Jurkat, Clone E6-1 (cell line): ENCODE measurements around the gene CLEC16A.

ENCODE experiments used
- DNase-seq: peaks from one replicate; pipeline ENCODE4 v3.0.0-alpha.2; 2011; ENCODE audit warnings: low read depth, low spot score
- H3K4me3 ChIP-seq: 2 replicates; pipeline ENCODE4 v1.5.1; 2011; ENCODE audit warnings: mild to moderate bottlenecking, low read length, control low read depth, moderate library complexity

Gene CLEC16A

GRCh38 chr16:11150190-11150589, 205.8 kb downstream of the CLEC16A start:
- no peak overlapping the region for H3K4me3 ChIP-seq
- DNase-seq: no peak

DNA sequence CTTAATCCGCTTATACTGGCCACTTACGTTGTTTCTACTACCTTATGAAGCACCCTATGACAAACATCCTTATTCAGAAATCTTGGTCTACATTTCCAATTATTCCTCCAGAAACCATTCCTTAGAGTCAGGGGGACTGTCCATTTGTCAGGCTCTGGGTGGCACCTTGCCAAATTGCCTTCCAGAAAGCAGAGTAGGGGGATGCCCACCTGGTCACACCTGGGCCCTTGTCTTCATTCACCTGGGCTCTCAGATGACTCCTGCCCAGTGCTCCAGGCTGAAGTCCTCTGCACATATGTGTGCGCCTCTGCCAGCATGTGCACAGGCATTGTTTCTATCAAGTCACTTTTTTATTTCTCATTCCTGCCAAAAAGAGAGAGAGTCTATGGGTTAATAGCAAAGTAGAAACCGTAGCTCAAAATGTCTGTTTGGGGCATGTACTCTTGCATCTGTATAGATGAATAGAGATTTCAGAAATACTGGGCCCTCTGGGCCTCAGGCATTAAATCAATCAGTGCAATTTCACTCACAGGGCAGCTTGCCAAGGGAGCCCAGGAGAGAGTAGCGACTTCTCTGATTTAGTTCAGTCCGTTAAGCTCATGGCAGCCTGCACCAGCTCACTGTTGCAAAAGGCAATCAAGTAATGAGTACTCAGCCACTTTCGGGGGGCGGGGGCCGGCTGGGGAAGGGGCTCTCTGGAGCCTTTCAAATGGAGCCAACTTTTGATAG, 207.0 kb downstream of the CLEC16A start:
- no peak overlapping the region for H3K4me3 ChIP-seq
- no peak for DNase-seq

- no peak for DNase-seq
- H3K4me3 ChIP-seq: no peak overlapping the region
Measured at GRCh38 chr16:11151885-11152629, 207.7 kb downstream of the CLEC16A start.

DNA sequence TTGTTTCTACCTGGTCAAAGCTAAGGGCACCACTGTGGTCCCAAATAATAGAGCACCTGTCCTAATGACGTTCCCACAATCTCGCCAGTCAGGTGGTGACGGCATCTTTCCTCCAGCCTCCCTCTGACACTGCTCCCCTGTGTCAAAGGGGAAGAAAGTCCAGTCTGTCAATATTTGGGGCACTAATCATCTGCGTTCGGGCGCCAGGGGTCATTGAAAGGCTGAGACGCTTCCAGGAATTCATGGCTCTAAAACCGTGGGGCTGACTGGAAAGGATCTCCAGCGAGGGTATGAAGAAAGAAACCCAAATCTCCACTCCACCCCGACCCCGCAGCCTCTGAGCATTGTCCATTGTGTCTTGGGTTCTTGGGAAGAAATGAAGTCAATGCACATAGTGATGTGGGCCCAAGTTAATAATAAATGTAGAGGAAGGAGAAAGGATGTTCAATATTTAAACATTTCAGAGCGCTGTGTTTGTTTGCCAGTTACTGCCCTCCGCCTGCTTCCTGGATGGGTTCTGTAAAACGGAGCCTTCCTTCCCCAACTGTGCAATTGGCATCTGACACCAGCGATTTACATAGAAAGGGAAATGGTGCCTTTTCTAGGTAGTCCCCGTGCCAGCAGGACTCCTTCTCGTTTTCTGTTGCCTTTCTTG, 208.4 kb downstream of the CLEC16A start:
- no peak for DNase-seq
- H3K4me3 ChIP-seq: no peak overlapping the region

- no peak for DNase-seq
- no peak overlapping the region for H3K4me3 ChIP-seq
Measured at GRCh38 chr16:11155284-11155806, 211.0 kb downstream of the CLEC16A start.

- no peak for DNase-seq
- no peak overlapping the region for H3K4me3 ChIP-seq
Measured at GRCh38 chr16:11156401-11156800, 212.0 kb downstream of the CLEC16A start.

DNA sequence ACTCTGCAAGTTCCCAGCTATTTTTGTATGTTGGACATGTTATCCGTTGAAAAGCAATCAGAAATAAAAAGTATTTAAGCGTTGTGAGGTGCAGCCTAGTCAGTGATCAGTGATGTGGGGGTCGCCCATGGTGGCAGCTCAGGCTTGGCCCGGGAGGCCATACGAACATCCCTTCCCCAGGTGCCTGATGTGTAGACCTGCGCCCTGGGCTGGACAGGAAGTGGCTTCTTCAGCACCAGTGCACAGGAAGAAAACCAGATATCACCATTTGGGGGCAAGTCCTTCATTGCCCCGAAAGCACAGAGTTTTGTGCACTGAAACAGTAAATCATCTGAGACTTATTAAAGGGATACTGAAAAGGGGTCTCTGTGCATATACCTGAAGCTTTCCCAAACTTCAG, 212.8 kb downstream of the CLEC16A start:
- no peak overlapping the region for H3K4me3 ChIP-seq
- DNase-seq: no peak

- no peak overlapping the region for H3K4me3 ChIP-seq
- no peak for DNase-seq
Measured at GRCh38 chr16:11158018-11158417, 213.7 kb downstream of the CLEC16A start.

DNA sequence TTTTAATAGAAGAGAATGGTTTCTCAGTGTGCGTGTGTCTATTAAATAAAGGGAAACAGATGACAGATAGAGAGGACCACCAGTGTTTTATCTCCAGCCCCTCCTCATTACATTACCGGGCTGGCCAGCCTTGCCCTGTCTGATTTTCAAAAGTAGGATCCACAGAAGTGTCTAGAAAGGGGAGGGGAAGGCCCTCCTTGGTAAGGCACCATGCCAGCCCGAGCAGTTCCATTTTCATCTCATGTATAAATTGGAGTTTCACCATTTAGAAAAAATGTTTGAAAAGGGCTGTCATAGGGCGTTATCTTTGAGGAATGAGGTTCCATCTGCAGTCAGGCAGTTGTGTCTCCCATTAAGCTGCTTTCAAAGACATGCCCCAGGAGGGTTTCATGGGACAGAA, 214.9 kb downstream of the CLEC16A start:
- H3K4me3 ChIP-seq: no peak overlapping the region
- no peak for DNase-seq

GRCh38 chr16:11160676-11161115, 216.3 kb downstream of the CLEC16A start:
- DNase-seq: no peak
- H3K4me3 ChIP-seq: no peak overlapping the region

DNA sequence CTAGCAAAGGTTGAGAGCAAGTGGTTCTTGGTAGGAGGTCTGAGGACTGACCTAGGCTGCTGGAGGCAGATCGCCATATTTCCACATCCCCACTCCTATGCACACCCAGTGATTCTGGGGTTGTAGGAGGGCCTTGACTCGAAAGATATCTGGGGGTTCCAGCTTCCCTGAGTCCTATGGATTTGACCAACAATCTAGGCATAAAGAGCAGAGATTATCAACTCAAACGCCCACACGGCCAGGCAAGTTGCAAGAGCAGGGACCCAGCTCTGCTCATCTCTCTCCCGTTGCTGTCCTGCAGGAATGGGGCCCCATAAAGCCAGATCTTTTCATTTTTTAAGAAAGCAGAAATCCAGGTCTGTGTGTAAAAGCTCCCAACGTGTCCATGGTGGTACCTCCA, 217.1 kb downstream of the CLEC16A start:
- no peak overlapping the region for H3K4me3 ChIP-seq
- no peak for DNase-seq

DNA sequence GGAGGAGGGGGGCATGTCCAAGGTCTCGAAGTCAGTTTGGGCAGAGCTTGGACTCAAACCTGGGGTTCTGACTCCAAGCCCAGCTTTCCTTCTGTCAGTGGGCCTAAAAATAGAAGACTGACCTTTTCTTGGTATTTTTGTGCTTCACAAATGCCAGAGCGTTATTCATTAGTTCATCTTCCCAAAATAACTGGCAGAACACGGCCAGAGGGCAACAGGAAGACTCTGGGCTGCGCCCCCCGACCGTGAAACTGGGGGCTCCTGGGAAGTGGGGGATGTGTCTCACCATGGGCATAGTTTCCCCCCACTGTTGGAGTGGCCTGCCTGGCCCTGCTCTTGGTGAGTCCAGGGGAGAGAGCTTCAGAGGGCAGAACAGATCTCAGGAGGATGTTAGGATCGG, 217.6 kb downstream of the CLEC16A start:
- DNase-seq: no peak
- H3K4me3 ChIP-seq: no peak overlapping the region

DNA sequence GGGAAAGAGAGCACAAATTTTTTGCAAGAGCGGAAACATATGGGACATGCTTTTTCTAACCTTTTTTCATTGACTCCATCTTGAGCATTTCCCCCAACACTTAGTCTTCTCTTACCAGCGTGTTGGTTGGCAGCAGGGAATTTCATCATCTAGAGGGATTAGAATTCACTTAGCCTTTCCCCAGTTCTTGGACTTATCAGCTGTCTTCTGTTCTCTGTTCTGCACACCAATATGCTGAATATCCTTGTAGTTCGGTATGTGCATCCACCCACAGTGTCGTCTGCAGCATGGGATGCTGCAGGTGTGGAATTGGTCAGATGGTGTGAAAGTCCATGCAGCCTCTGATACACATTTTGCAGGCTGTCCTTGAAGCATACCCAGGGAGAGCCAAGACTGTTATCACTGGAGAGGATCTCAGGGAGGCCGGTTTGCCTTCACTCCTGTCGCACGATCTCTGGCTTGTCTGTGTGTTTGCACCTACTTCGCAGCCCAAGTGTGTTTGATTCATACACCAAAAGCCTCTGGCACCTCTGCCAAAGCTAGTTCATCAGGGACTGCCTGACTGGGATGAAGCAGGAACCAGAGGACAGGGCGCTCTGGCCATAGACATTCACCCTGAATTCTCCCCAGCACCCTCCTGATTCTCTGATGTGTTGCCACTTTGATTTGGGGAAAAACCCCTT, 218.4 kb downstream of the CLEC16A start:
- H3K4me3 ChIP-seq: no peak overlapping the region
- DNase-seq: no peak

GRCh38 chr16:11163761-11164261, 219.4 kb downstream of the CLEC16A start:
- DNase-seq: no peak
- no peak overlapping the region for H3K4me3 ChIP-seq

- no peak overlapping the region for H3K4me3 ChIP-seq
- no peak for DNase-seq
Measured at GRCh38 chr16:11164482-11165270, 220.3 kb downstream of the CLEC16A start.

GRCh38 chr16:11165349-11165748, 221.0 kb downstream of the CLEC16A start:
- DNase-seq: no peak
- H3K4me3 ChIP-seq: no peak overlapping the region

- DNase-seq: no peak
- no peak overlapping the region for H3K4me3 ChIP-seq
Measured at GRCh38 chr16:11165894-11166665, 221.7 kb downstream of the CLEC16A start.

- no peak overlapping the region for H3K4me3 ChIP-seq
- no peak for DNase-seq
Measured at GRCh38 chr16:11167581-11167980, 223.2 kb downstream of the CLEC16A start.
